Nephron (organoid): ENCODE data around the gene OBP2B.

Source experiments
- H3K27ac Mint-ChIP-seq, 3 experiments: 2 replicates each; pipeline ENCODE4 v1.8.0; 2020; ENCODE audit warnings: mixed read lengths in 3 of 3, mild to moderate bottlenecking in 2 of 3, moderate library complexity in 1 of 3
- H3K27me3 Mint-ChIP-seq: 2 replicates; pipeline ENCODE4 v1.8.0; 2021; ENCODE audit warnings: low read depth, mild to moderate bottlenecking, moderate library complexity, mixed read lengths
- H3K36me3 Mint-ChIP-seq: 2 replicates; pipeline ENCODE4 v1.8.0; 2020; ENCODE audit warnings: low read depth, mixed read lengths
- H3K4me1 Mint-ChIP-seq: 2 replicates; pipeline ENCODE4 v1.8.0; 2020; ENCODE audit warnings: mixed read lengths
- H3K4me3 Mint-ChIP-seq, 3 experiments: 2 replicates each; pipeline ENCODE4 v1.8.0; 2020; ENCODE audit warnings: mild to moderate bottlenecking in 3 of 3, mixed read lengths in 3 of 3, moderate library complexity in 2 of 3
- H3K9me3 Mint-ChIP-seq: 2 replicates; pipeline ENCODE4 v1.8.0; 2020; ENCODE audit warnings: mixed read lengths
- CTCF ChIP-seq, 3 experiments: fragments of 200-600 bp; sonication (generic); IDR thresholded peaks; one replicate each; pipeline ENCODE4 v1.5.0; 2021; ENCODE audit warnings: antibody characterized with exemption in 3 of 3; ENCODE audit not compliant: unreplicated experiment in 3 of 3

OBP2B gene

GRCh38 chr9:133242991-133243390 lies 33.9 kb upstream of the OBP2B start:
- peak overlapping the region in 2 of 3 experiments; percentile 59 to 84 for H3K27ac Mint-ChIP-seq
- no peaks in the 10 kb centered on the region for H3K36me3 Mint-ChIP-seq
- peaks cover 2% of the 10 kb centered on the region for H3K4me1 Mint-ChIP-seq
- no peak overlapping the region for H3K4me3 Mint-ChIP-seq
- H3K27me3 Mint-ChIP-seq = peaks cover 10% of the 10 kb centered on the region
- no peak for TF ChIP-seq CTCF (IDR thresholded peaks at IDR 0.05; ENCODE audit: unreplicated experiment in 3 of 3)
- no peaks in the 10 kb centered on the region for H3K9me3 Mint-ChIP-seq

- Mint-ChIP-seq H3K4me1 (peaks cover 9% of the 10 kb centered on the region), H3K36me3 (no peaks in the 10 kb centered on the region), H3K4me3 (no peak overlapping the region), H3K27ac (no peak overlapping the region), H3K27me3 (peaks cover 7% of the 10 kb centered on the region), H3K9me3 (no peaks in the 10 kb centered on the region)
- TF ChIP-seq CTCF (IDR thresholded peaks at IDR 0.05; ENCODE audit: unreplicated experiment in 3 of 3) = no peak
These were observed 33.2 kb upstream of the OBP2B start for GRCh38 chr9:133242241-133242640.

GRCh38 chr9:133239533-133240090 lies 30.6 kb upstream of the OBP2B start:
- peaks cover 9% of the 10 kb centered on the region for H3K27me3 Mint-ChIP-seq
- no peak overlapping the region for H3K27ac Mint-ChIP-seq
- no peaks in the 10 kb centered on the region for H3K36me3 Mint-ChIP-seq
- no peak overlapping the region for H3K4me3 Mint-ChIP-seq
- no peak for TF ChIP-seq CTCF (IDR thresholded peaks at IDR 0.05; ENCODE audit: unreplicated experiment in 3 of 3)
- H3K4me1 Mint-ChIP-seq = peaks cover 16% of the 10 kb centered on the region
- no peaks in the 10 kb centered on the region for H3K9me3 Mint-ChIP-seq

- Mint-ChIP-seq H3K9me3 (no peaks in the 10 kb centered on the region), H3K27me3 (peaks cover 14% of the 10 kb centered on the region), H3K4me3 (peak overlapping the region; percentile 74 to 78 (median 75)), H3K27ac (peak overlapping the region in 2 of 3 experiments; percentile 57 to 72), H3K36me3 (no peaks in the 10 kb centered on the region), H3K4me1 (peaks cover 16% of the 10 kb centered on the region)
- TF ChIP-seq CTCF (IDR thresholded peaks at IDR 0.05; ENCODE audit: unreplicated experiment in 3 of 3) = peak; percentile 55 to 72 (median 61)
These were observed 29.9 kb upstream of the OBP2B start for GRCh38 chr9:133238851-133239532.

- H3K27ac Mint-ChIP-seq = peak overlapping the region in 1 of 3 experiments; percentile 72
- H3K4me3 Mint-ChIP-seq = peak overlapping the region; percentile 74 to 78 (median 75)
- H3K36me3 Mint-ChIP-seq = no peaks in the 10 kb centered on the region
- H3K4me1 Mint-ChIP-seq = peaks cover 16% of the 10 kb centered on the region
- H3K27me3 Mint-ChIP-seq = peaks cover 14% of the 10 kb centered on the region
- no peak for TF ChIP-seq CTCF (IDR thresholded peaks at IDR 0.05; ENCODE audit: unreplicated experiment in 3 of 3)
- no peaks in the 10 kb centered on the region for H3K9me3 Mint-ChIP-seq
These were observed 29.3 kb upstream of the OBP2B start for GRCh38 chr9:133238272-133238850.
